Measurements from ENCODE around the gene GOLGA7B.

- TF ChIP-seq, protein P1, sequence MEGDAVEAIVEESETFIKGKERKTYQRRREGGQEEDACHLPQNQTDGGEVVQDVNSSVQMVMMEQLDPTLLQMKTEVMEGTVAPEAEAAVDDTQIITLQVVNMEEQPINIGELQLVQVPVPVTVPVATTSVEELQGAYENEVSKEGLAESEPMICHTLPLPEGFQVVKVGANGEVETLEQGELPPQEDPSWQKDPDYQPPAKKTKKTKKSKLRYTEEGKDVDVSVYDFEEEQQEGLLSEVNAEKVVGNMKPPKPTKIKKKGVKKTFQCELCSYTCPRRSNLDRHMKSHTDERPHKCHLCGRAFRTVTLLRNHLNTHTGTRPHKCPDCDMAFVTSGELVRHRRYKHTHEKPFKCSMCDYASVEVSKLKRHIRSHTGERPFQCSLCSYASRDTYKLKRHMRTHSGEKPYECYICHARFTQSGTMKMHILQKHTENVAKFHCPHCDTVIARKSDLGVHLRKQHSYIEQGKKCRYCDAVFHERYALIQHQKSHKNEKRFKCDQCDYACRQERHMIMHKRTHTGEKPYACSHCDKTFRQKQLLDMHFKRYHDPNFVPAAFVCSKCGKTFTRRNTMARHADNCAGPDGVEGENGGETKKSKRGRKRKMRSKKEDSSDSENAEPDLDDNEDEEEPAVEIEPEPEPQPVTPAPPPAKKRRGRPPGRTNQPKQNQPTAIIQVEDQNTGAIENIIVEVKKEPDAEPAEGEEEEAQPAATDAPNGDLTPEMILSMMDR (IDR thresholded peaks at IDR 0.05; ENCODE audit: extremely low read depth in 1 of 2, insufficient read depth in 1 of 2, low read depth in 1 of 2, low read length in 2 of 2): no peak
- no peak for TF ChIP-seq POLR2AphosphoS5 (IDR thresholded peaks at IDR 0.05; ENCODE audit: insufficient read depth, low read depth, low read length)
- no peak for TF ChIP-seq MAX (IDR thresholded peaks at IDR 0.05; ENCODE audit: insufficient read depth, insufficient read length)
- TF ChIP-seq POLR2A (IDR thresholded peaks at IDR 0.05; ENCODE audit: low read depth, low read length): no peak
- no peak for TF ChIP-seq JUN (IDR thresholded peaks at IDR 0.05; ENCODE audit: borderline replicate concordance, insufficient read depth, insufficient read length, low read depth)
- no peak for TF ChIP-seq EZH2 (IDR thresholded peaks at IDR 0.05; ENCODE audit: borderline replicate concordance, low read depth, low read length, severe bottlenecking)
- TF ChIP-seq MYC (IDR thresholded peaks at IDR 0.05; ENCODE audit: low read depth, low read length): no peak
- no peak for TF ChIP-seq FOS (IDR thresholded peaks at IDR 0.05; ENCODE audit: borderline replicate concordance, insufficient read depth, low read length)
Measured at GRCh38 chr10:97875391-97875790, 25.7 kb downstream of the GOLGA7B start.
